Measurements from ENCODE around the gene CALU.

The CALU gene

GRCh38 chr7:128739048-128739962 lies at the start of gene CALU:
CALU (plus strand) TSS chr7:128739359; CDS start chr7:128748584, 9,225 bp downstream.
- DNase-seq (ENCODE audit: extremely low spot score), result peak; percentile 100
- POLR2A ChIA-PET, result interaction anchor here (0.7 to 1.2 kb wide), 2 partner anchors 9 to 144 kb away, joined by 3 read pairs; no protein-coding TSS in a partner anchor
- TF ChIP-seq CTCF (IDR thresholded peaks at IDR 0.05; ENCODE audit: control extremely low read depth, extremely low read depth, low read depth, missing control alignments), result no peak
- CTCF ChIA-PET, result interaction anchor here (1.0 to 7.7 kb wide), 9 partner anchors 10 to 278 kb away, joined by 3 to 48 read pairs (median 3); no protein-coding TSS in a partner anchor

- no peak for TF ChIP-seq CTCF (IDR thresholded peaks at IDR 0.05; ENCODE audit: control extremely low read depth, extremely low read depth, low read depth, missing control alignments)
- no peak for DNase-seq (ENCODE audit: extremely low spot score)
- POLR2A ChIA-PET, result no interaction called here
- CTCF ChIA-PET, result no interaction called here
Measured at GRCh38 chr7:128691227-128691626, 47.9 kb upstream of the CALU start.

GRCh38 chr7:128692623-128693270 lies 46.4 kb upstream of the CALU start:
- no peak for TF ChIP-seq CTCF (IDR thresholded peaks at IDR 0.05; ENCODE audit: control extremely low read depth, extremely low read depth, low read depth, missing control alignments)
- ChIA-PET POLR2A (no interaction called here), CTCF (interaction anchor here (1.3 kb wide), 1 partner anchor 15 kb away, joined by 4 read pairs; no protein-coding TSS in a partner anchor)
- DNase-seq (ENCODE audit: extremely low spot score), result no peak

GRCh38 chr7:128693373-128694015 lies 45.7 kb upstream of the CALU start:
- ChIA-PET CTCF (interaction anchor here (1.3 to 1.6 kb wide), 3 partner anchors 16 to 27 kb away, joined by 3 to 4 read pairs (median 3); no protein-coding TSS in a partner anchor), POLR2A (no interaction called here)
- no peak for TF ChIP-seq CTCF (IDR thresholded peaks at IDR 0.05; ENCODE audit: control extremely low read depth, extremely low read depth, low read depth, missing control alignments)
- no peak for DNase-seq (ENCODE audit: extremely low spot score)

- ChIA-PET POLR2A (no interaction called here), CTCF (interaction anchor here (0.7 to 1.6 kb wide), 3 partner anchors 12 to 25 kb away, joined by 3 read pairs; no protein-coding TSS in a partner anchor)
- no peak for DNase-seq (ENCODE audit: extremely low spot score)
- no peak for TF ChIP-seq CTCF (IDR thresholded peaks at IDR 0.05; ENCODE audit: control extremely low read depth, extremely low read depth, low read depth, missing control alignments)
Measured at GRCh38 chr7:128694738-128695137, 44.4 kb upstream of the CALU start.
